Measurements from ENCODE around the gene SPATA4. TPM values are rescaled to one million over a fixed set of nuclear protein-coding genes. Genes with fewer than 3 reads are reported as not detected.

SPATA4 gene
- total RNA-seq, 1 experiment from 2014 or later, result not detected

GRCh38 chr4:176222149-176222548, 26.8 kb upstream of the SPATA4 start:
- no peak overlapping the region for H3K27ac Mint-ChIP-seq

More at GRCh38 chr4:176222149-176222548, 26.8 kb upstream of the SPATA4 start:
- Mint-ChIP-seq H3K4me1 (peaks cover 0 to 5% of the 10 kb centered on the region in 2 experiments; a peak in 1 of 4 replicates), H3K4me3 (no peak overlapping the region), H3K27me3 (ENCODE audit: low read depth) (no peaks in the 10 kb centered on the region), H3K36me3 (ENCODE audit: insufficient read depth in 1 of 3, low read depth in 3 of 3) (no peaks in the 10 kb centered on the region), H3K9me3 (no peaks in the 10 kb centered on the region)
- Histone ChIP-seq H2AFZ (ENCODE audit: low read length) (no peak overlapping the region), H4K91ac (ENCODE audit: insufficient read length, low read depth, low read length) (no peak overlapping the region), H3K4me1 (ENCODE audit: insufficient read depth, low read length) (no peaks in the 10 kb centered on the region), H3K27ac (ENCODE audit: insufficient read length, low read depth, low read length) (no peak overlapping the region), H3K9me3 (ENCODE audit: control insufficient read depth, low read depth, low read length) (no peaks in the 10 kb centered on the region), H4K5ac (ENCODE audit: insufficient read length, low read depth, low read length) (no peak overlapping the region), H4K8ac (replicated peaks; ENCODE audit: insufficient read length, low read depth, low read length) (no peak overlapping the region), H2BK12ac (ENCODE audit: insufficient read length, low read depth, low read length) (no peak overlapping the region), H3K4me2 (ENCODE audit: insufficient read depth, insufficient read length, low read length) (no peak overlapping the region), H3K4ac (ENCODE audit: low read depth, low read length) (no peak overlapping the region), H2AK5ac (ENCODE audit: insufficient read length, low read length) (no peak overlapping the region), H3K23ac (ENCODE audit: insufficient read length, low read depth, low read length) (no peak overlapping the region), H2BK15ac (ENCODE audit: low read depth, low read length) (no peak overlapping the region), H3T11ph (ENCODE audit: low read length) (no peak overlapping the region), H4K20me1 (ENCODE audit: control insufficient read depth, insufficient read depth, insufficient read length) (no peaks in the 10 kb centered on the region), H3K14ac (ENCODE audit: insufficient read depth, low read length) (no peak overlapping the region), H2BK20ac (ENCODE audit: low read depth, low read length, poor library complexity, severe bottlenecking) (no peak overlapping the region), H3K79me1 (ENCODE audit: insufficient read depth, low read depth, low read length, poor library complexity, severe bottlenecking) (no peaks in the 10 kb centered on the region), H3K9ac (ENCODE audit: extremely low read depth, insufficient read length, low read length) (no peak overlapping the region), H3K79me2 (ENCODE audit: insufficient read depth, low read length) (no peaks in the 10 kb centered on the region), H3K23me2 (ENCODE audit: insufficient read length, low read depth, low read length, poor library complexity, severe bottlenecking) (no peaks in the 10 kb centered on the region), H3K56ac (ENCODE audit: insufficient read length, low read depth, low read length) (no peak overlapping the region), H3K18ac (ENCODE audit: insufficient read length, low read depth, low read length) (no peak overlapping the region), H2BK5ac (ENCODE audit: insufficient read length, low read length) (no peak overlapping the region), H2BK120ac (ENCODE audit: low read depth, low read length, poor library complexity, severe bottlenecking) (no peak overlapping the region), H3K27me3 (ENCODE audit: insufficient read depth, low read length) (no peaks in the 10 kb centered on the region)
- no peak for TF ChIP-seq CTCF (conservative IDR thresholded peaks at IDR 0.05)
- DNase-seq, result no peak
- no CpG with 5 or more reads among the region's 5 CpGs for WGBS (ENCODE audit: extremely low coverage, insufficient read length, low lambda C conversion rate)

Data from H9 (cell line).